Loucy (cell line): ENCODE data around the gene PLEKHG7.
A peak's percentile ranks its signal among the peaks of the same experiment; 100 is the strongest.

Source experiments
- H2AFZ ChIP-seq: fragments of 200-600 bp; sonication (generic); 2 replicates; pipeline ENCODE4 v1.6.0; 2016; ENCODE audit warnings: antibody characterized with exemption, mild to moderate bottlenecking, low read length, moderate library complexity
- H3F3A ChIP-seq: fragments of 200-600 bp; 2 replicates; pipeline ENCODE4 v1.6.0; 2016; ENCODE audit warnings: antibody characterized with exemption, low read depth, mild to moderate bottlenecking
- H3K27me3 ChIP-seq: fragments of 200-600 bp; sonication (generic); 2 replicates; pipeline ENCODE4 v1.6.1; 2014; ENCODE audit warnings: low read length, mild to moderate bottlenecking; ENCODE audit not compliant: insufficient read depth, poor library complexity, severe bottlenecking
- H3K36me3 ChIP-seq: fragments of 200-600 bp; sonication (generic); 2 replicates; pipeline ENCODE4 v1.6.1; 2016; ENCODE audit warnings: low read length; ENCODE audit not compliant: insufficient read depth
- H3K4me1 ChIP-seq: fragments of 200-600 bp; sonication (generic); 2 replicates; pipeline ENCODE4 v1.5.1; 2014; ENCODE audit warnings: low read length, mild to moderate bottlenecking; ENCODE audit not compliant: insufficient read depth, poor library complexity, severe bottlenecking
- H3K4me2 ChIP-seq: fragments of 200-600 bp; sonication (generic); 2 replicates; pipeline ENCODE4 v1.6.0; 2014; ENCODE audit warnings: antibody characterized with exemption, low read length, low read depth, mild to moderate bottlenecking; ENCODE audit not compliant: poor library complexity, severe bottlenecking
- H3K4me3 ChIP-seq: fragments of 200-600 bp; sonication (generic); 2 replicates; pipeline ENCODE4 v1.5.1; 2014; ENCODE audit warnings: low read length, mild to moderate bottlenecking, mixed read lengths; ENCODE audit not compliant: poor library complexity, severe bottlenecking
- H3K79me2 ChIP-seq: fragments of 200-600 bp; sonication (generic); 2 replicates; pipeline ENCODE4 v1.6.1; 2014; ENCODE audit warnings: low read length; ENCODE audit not compliant: insufficient read depth
- H3K9ac ChIP-seq: fragments of 200-600 bp; sonication (generic); 2 replicates; pipeline ENCODE4 v1.6.0; 2014; ENCODE audit warnings: mild to moderate bottlenecking, low read depth, low read length, moderate library complexity; ENCODE audit not compliant: poor library complexity, severe bottlenecking
- H3K9me2 ChIP-seq: fragments of 200-600 bp; sonication (generic); replicated peaks from 2 replicates; pipeline ENCODE4 v1.6.1; 2016; ENCODE audit warnings: low read depth, low read length, mixed read lengths
- H3K9me3 ChIP-seq: fragments of 200-600 bp; sonication (generic); 2 replicates; pipeline ENCODE4 v1.6.1; 2014; ENCODE audit warnings: mild to moderate bottlenecking, antibody characterized with exemption, low read length, low read depth; ENCODE audit not compliant: insufficient read depth
- H4K20me1 ChIP-seq: fragments of 200-600 bp; sonication (generic); 2 replicates; pipeline ENCODE4 v1.6.0; 2014; ENCODE audit warnings: antibody characterized with exemption, low read length, mild to moderate bottlenecking; ENCODE audit not compliant: insufficient read depth, poor library complexity, severe bottlenecking
- EZH2phosphoT487 ChIP-seq: fragments of 200-600 bp; IDR thresholded peaks from 2 replicates; pipeline ENCODE4 v1.6.1; 2018; ENCODE audit warnings: antibody characterized with exemption, mild to moderate bottlenecking, moderate library complexity, borderline replicate concordance
- TF ChIP-seq, protein P1 (sequence below): fragments of 200-600 bp; sonication (generic); conservative IDR thresholded peaks from 2 replicates; pipeline ENCODE4 v1.5.1; 2014; ENCODE audit warnings: mild to moderate bottlenecking, antibody characterized with exemption, low read length

The PLEKHG7 gene

DNA sequence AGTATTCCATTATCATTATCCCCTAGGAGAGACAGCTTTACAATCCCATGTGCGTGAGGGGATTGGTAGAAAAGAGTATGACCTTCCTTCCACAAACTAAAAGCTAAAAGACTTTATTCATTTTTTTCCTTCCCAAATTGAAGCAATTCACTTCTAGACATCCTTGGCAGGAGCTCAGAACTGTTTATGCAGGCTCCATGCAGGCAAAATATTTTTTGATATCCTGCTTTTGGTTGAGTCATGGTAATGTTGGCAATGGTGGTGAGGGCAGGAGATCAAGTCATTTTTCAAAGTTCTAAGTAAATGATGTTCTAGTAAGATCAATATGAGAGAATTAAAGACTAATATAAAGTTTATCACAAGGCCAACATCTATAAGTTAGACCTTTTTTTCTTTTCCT lies 1.3 kb upstream of the PLEKHG7 start:
- Histone ChIP-seq H4K20me1 (no peaks in the 10 kb centered on the region), H3K4me3 (no peak overlapping the region), H3K4me1 (no peaks in the 10 kb centered on the region), H3K79me2 (no peaks in the 10 kb centered on the region), H3K9me2 (no peaks in the 10 kb centered on the region), H3F3A (no peaks in the 10 kb centered on the region), H3K9me3 (no peaks in the 10 kb centered on the region), H3K36me3 (no peaks in the 10 kb centered on the region), H3K4me2 (no peak overlapping the region), H3K27me3 (no peaks in the 10 kb centered on the region), H3K9ac (no peak overlapping the region), H2AFZ (no peak overlapping the region)
- TF ChIP-seq EZH2phosphoT487 = no peak
- TF ChIP-seq, protein P1, sequence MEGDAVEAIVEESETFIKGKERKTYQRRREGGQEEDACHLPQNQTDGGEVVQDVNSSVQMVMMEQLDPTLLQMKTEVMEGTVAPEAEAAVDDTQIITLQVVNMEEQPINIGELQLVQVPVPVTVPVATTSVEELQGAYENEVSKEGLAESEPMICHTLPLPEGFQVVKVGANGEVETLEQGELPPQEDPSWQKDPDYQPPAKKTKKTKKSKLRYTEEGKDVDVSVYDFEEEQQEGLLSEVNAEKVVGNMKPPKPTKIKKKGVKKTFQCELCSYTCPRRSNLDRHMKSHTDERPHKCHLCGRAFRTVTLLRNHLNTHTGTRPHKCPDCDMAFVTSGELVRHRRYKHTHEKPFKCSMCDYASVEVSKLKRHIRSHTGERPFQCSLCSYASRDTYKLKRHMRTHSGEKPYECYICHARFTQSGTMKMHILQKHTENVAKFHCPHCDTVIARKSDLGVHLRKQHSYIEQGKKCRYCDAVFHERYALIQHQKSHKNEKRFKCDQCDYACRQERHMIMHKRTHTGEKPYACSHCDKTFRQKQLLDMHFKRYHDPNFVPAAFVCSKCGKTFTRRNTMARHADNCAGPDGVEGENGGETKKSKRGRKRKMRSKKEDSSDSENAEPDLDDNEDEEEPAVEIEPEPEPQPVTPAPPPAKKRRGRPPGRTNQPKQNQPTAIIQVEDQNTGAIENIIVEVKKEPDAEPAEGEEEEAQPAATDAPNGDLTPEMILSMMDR = no peak

DNA sequence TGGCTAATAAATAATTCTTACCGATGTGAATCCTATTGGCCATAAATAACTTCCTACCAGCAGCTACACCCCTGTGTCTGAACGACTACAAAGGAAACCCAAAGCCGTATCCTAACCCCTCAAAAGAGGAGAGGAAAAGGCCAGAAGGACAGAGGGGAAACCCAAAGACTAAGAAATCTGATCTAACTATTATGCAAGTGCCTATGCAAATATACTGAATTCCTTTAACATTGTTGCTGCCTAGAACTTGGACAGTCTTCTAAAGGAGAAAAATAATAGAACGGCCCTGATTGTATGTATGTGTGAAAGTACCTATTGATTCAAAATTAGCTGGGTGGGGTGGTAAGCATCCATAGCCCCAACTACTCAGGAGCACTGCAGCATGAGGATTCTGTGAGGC lies 997 bp downstream of the PLEKHG7 start:
- Histone ChIP-seq H2AFZ (no peak overlapping the region), H3K36me3 (no peaks in the 10 kb centered on the region)

DNA sequence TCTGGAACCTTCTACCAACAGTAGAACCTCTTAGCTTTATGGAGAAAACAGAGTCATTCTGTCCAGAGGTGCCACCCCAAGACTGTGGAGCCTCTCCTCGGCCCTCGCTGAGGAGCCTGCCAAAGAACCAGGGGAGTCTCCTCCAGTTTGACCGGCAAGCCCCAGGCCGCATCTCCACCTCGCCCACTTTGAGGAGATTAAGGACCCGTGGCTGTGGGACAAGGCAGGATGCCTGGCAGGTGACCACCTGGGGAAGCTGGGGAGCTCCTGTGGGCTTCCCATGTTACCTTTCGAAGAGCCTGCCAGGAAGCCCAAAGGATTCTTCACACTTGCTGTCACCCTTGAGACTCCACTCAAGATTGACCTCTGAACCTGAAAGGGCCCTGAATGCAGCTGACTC lies 3.8 kb downstream of the PLEKHG7 start:
- Histone ChIP-seq H3K4me2 (no peak overlapping the region), H3K9ac (no peak overlapping the region), H3K36me3 (no peaks in the 10 kb centered on the region), H3F3A (no peaks in the 10 kb centered on the region), H3K9me3 (no peaks in the 10 kb centered on the region), H3K4me3 (no peak overlapping the region), H3K9me2 (no peaks in the 10 kb centered on the region), H3K4me1 (no peaks in the 10 kb centered on the region), H2AFZ (0 out of 2 replicates have a peak overlapping the region, but pooled peaks have one; percentile 48), H4K20me1 (no peaks in the 10 kb centered on the region), H3K79me2 (no peaks in the 10 kb centered on the region), H3K27me3 (no peaks in the 10 kb centered on the region)
- TF ChIP-seq EZH2phosphoT487 = no peak
- TF ChIP-seq, protein P1 = no peak

More for the DNA sequence above, 997 bp downstream of the PLEKHG7 start:
- TF ChIP-seq, protein P1 = no peak
- no peak for TF ChIP-seq EZH2phosphoT487
- Histone ChIP-seq H3K4me1 (no peaks in the 10 kb centered on the region), H3K4me2 (no peak overlapping the region), H3K9me2 (no peaks in the 10 kb centered on the region), H3F3A (no peaks in the 10 kb centered on the region), H3K27me3 (no peaks in the 10 kb centered on the region), H3K9ac (no peak overlapping the region), H3K79me2 (no peaks in the 10 kb centered on the region), H3K9me3 (no peaks in the 10 kb centered on the region), H4K20me1 (no peaks in the 10 kb centered on the region), H3K4me3 (no peak overlapping the region)
